ENCODE data around the gene DOK7.

DOK7 gene

DNA sequence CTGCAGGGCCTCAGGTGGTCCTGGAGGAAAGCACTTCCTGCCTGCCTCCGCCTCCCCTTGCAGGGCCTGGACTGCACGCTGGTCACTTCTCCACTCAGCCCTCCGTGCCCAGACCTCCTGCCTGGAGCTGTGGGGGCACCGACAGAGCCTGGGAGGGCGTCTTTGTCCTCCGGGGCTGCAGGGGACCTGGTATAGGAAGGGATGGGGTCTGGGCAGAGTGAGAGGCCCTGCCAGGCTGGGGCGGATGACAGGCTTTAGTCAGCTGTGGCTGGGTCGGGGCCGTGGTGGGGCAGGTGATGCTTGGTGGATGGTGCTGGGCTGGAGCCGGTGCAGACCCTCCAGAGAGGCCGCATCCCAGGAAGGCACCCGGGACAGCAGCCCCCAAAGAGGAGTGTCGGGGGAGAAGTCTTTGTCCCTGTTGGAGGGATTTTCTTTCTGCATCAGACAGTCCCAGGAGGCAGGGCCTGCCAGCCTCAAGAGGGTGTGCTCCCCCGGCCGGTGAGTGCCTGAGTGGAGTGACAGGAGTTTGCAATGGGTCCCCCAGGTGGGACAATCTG lies 1.3 kb downstream of the DOK7 start:
- DNase-seq: no peak

DNA sequence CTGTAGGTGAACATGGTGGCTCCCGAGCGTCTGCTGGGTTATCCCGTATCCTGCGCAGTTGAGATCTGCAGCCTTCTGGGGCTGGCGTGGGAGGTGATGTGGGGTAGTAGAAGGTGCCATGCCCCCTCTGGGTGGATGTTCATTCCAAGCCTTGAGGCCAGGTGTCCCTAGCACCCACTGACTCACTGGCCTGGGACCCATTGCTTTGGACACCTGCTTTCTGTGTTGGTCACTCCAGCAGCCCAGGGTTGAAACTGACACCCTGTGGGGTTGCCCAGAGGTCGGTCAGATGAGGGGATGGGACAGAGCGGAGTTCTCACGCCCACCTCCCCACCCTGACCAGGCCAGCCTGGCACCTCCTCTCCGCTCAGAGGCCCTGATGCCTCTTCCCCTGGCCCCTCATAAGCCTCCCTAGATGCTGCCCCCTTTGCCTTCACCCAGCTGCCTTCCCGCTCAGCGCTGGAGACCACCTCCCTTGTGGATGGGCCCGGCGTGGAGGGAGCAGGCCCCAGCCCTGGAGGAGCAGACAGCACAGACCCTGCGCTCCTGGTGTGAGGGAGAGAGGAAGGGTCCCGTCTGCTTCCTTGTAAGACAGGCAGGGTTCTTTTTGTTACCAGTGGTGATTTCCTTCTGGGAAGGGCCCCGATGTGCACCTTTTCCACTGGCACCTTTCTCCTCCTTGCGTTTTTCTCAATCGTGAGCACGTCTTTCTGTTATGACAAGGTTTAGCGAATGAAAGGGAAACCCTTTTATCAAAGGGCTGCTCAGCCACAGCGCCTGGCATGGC lies 2.0 kb downstream of the DOK7 start:
- DNase-seq: no peak

GRCh38 chr4:3465698-3466671 lies 2.9 kb downstream of the DOK7 start:
- DNase-seq: no peak

- no peak for DNase-seq
These were observed 3.8 kb downstream of the DOK7 start for GRCh38 chr4:3466691-3467600.

GRCh38 chr4:3467601-3468031 lies 4.5 kb downstream of the DOK7 start:
- DNase-seq: no peak

DNA sequence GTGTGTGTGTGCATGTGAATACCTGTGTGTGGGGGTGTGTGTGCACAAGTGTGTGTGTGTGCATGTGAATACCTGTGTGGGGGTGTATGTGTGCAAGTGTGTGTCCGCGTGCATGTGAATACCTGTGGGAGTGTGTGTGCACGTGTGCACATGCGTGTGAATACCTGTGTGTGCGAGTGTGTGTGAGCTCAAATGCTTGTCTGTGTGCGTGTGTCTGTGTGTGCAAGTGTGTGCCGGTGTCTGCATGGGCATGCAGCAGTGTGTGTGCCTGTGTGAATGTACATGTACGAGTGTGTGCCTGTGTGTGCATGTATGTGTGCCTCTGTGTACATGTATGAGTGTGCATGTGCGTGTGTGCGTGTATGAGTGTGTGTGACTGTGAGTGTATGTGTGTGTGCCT lies 5.0 kb downstream of the DOK7 start:
- DNase-seq: no peak

DNA sequence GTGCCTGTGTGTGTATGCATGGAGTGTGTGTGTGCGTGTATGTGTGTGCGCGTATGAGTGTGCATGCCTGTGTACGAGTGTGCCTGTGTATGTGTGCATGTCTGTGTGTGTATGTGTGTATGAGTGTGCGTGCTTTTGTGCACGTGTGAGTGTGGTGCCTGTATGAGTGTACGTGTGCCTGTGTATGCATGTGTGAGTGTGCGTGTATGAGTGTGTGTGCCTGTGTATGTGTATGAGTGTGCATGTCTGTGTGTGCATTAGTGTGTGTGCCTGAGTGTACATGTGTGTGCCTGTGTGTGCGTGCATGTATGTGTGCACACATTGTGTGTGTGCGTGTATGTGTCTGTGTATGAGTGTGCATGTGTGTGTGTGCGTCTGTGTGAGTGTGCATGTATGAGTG lies 5.7 kb downstream of the DOK7 start:
- DNase-seq: no peak

GRCh38 chr4:3469386-3470243 lies 6.5 kb downstream of the DOK7 start:
- DNase-seq: no peak

DNA sequence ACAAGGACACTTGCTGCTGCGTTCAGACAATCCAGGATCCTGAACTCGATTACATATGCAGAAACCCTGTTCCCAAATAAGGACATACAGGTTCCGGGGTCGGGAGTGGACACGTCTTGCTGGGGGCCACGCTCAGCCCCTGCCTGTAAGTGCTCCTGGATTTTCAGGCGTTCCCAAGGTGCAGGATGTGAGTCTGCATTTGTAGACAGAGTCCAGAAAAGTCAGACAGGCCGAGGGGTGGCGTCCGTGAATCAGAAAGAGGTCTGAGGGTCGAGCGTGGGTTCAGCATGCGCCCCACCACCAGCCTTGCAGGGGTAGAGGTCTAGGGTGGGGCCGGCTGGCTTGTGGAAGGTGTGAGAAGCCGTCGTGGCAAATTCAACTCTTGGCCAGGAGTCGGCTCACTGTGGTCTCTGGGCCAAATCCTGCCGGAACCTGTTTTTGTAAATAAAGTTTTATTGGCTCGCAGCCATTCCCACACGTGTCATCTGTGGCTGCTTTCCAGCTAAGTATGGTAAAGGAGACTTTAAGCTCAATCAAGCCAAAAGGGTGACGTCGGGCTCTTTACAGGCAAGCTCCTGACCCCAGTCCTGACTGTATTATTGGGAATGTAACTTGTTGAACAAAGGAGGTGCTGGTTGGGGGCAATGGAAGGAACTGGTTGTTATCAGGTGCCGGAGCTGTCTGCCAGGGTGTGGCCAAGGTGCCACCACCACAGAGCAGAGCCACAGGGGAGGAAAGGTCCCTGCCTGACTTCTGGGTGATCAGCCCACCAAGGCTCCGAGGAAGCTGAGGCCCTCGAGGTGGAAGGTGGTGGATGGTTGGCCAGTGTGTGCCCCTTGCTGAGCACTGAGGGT lies 7.4 kb downstream of the DOK7 start:
- no peak for DNase-seq

- no peak for DNase-seq
These were observed 8.1 kb downstream of the DOK7 start for GRCh38 chr4:3471098-3471760.

DNA sequence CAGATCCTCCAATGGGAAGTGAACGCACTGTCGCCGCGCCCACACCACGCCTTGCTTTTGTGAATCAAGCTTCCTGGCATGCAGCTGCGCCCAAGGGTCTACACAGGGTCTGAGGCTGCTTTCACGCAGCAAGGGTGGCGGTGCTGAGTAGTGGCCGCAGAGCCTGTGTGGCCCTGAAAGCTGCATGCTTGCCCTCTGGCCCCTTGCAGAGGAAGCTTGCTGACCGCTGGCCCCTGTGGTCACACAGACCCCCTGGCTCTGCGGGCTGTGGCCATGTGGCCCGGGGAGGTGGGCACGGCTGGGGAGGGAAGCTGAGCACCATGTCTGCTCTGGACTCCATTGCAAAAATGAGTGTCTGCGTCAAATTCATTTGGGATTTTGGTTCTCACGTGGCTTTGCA lies 8.8 kb downstream of the DOK7 start:
- DNase-seq: no peak

GRCh38 chr4:3472411-3473141 lies 9.5 kb downstream of the DOK7 start:
- no peak for DNase-seq

GRCh38 chr4:3473181-3473950 lies 10.3 kb downstream of the DOK7 start:
- no peak for DNase-seq

- DNase-seq: no peak
These were observed 11.1 kb downstream of the DOK7 start for GRCh38 chr4:3473996-3474765.

- no peak for DNase-seq
These were observed 12.1 kb downstream of the DOK7 start for GRCh38 chr4:3475041-3475712.

- no peak for DNase-seq
These were observed 12.7 kb downstream of the DOK7 start for GRCh38 chr4:3475713-3476260.

GRCh38 chr4:3476341-3476747 lies 13.2 kb downstream of the DOK7 start:
- DNase-seq: no peak
